GM19452 (cell line): Measurements from ENCODE around the gene SLC6A6.

ENCODE experiments used
- ATAC-seq: cut with Tn5 transposase; IDR thresholded peaks from one replicate; pipeline ENCODE4 v1.9.1; 2021; ENCODE audit not compliant: unreplicated experiment

Gene SLC6A6

DNA sequence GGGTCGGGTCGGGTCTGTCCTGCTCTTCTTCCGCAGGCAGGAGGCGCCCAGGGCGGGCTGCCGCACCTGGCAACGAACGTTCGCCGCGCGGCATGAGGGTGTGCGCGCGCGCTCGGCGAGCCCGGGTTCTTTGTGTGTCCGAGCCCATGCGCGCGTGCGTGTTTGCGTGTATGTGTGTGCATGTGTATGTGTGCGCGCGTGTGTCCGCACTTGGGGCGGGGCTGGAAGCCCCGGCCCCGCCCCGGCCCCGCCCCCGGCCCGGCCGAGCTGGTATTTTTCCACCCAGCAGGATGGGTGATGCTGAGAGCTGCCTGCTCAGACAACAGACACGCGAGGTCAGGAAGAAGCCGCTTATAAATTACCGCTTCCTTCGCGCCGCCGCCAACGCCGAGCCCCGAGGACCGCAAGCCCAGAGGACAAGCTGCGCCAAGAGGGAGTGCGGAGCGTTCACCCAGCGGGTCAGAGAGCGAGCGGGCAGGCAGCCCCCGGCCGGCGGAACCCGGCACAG, at the start of gene SLC6A6:
Gene SLC6A6 (plus strand): TSS at position 303 of the 508 bp plus-strand sequence. CDS start 41,029 bp downstream, outside the sequence.
- peak; percentile 70 for ATAC-seq

DNA sequence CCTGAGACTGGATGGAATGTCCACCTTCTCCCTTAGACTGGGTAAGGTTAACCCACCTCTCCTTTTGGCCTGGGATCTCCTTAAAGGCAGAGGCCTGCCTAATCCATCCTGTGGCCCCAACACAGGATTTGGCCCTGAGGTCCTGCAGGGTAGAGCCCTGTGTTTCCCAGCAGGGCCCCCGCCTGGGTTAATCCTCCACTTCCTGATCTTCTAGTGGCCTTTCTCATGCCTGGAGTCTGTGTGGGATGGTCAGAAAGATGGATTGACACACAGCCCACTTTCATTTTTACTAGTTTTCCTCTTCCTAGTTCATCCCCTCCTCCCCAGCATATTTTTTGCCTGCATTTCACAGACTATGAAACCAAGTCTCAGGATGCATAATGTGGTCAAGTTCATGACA, 48.9 kb upstream of the SLC6A6 start:
- ATAC-seq, result no peak

GRCh38 chr3:14357463-14357862, 44.9 kb upstream of the SLC6A6 start:
- ATAC-seq, result no peak

GRCh38 chr3:14358426-14359211, 43.8 kb upstream of the SLC6A6 start:
- no peak for ATAC-seq

DNA sequence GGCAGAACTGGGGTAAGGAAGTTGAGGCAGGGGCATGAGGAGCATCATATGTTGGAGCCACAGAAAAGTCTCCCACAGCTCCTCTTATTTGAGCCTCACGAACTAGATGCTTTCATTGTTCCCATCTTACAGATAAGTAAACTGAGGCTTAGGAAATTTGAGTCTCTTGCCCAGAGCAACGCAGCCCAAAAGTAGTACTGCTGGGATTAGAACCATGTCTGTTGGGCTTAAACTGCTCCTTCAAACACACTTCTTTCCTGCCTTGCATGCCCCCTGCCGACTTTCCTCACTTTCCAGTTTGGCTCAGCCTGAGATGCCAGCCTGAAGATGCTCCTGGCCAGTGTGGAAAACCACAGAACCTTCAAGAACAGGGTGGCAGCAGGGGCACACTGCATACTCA, 43.1 kb upstream of the SLC6A6 start:
- no peak for ATAC-seq

DNA sequence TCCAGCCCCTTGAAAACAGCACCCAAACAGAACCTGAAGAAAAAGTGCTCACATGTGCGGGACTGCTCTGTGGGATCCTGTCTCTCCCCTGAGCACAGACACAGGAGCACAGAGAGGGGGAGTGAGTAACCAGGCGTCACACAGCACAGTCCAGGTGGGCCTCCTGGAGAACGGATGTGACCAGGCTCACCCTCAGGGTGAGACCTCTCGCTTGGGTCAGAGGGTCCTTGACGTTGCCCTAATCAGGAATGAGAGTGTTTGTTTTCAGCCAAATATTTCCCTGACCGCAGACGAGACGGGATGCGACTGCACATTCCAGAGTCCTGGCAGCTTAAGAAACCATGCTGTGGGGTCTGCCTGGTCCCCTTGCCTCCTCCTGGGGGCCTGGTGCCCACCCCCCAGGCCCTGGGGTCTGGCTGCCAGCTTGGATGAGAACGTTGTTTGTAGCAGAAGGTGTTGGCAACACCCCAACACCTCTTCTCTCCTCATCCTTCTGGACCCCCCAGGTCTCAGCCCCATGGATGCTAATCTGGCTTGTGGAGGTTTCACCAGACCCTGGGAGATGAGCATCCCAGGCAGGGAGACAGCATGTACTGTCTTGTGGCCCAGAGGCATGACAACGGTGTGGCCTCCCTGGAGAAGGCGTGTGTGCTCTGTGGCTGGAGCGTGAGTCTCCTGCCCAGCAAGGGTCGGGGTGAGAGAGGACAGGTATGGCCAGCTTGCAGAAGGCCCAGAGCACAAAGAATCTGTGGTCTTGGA, 42.1 kb upstream of the SLC6A6 start:
- ATAC-seq, result no peak

DNA sequence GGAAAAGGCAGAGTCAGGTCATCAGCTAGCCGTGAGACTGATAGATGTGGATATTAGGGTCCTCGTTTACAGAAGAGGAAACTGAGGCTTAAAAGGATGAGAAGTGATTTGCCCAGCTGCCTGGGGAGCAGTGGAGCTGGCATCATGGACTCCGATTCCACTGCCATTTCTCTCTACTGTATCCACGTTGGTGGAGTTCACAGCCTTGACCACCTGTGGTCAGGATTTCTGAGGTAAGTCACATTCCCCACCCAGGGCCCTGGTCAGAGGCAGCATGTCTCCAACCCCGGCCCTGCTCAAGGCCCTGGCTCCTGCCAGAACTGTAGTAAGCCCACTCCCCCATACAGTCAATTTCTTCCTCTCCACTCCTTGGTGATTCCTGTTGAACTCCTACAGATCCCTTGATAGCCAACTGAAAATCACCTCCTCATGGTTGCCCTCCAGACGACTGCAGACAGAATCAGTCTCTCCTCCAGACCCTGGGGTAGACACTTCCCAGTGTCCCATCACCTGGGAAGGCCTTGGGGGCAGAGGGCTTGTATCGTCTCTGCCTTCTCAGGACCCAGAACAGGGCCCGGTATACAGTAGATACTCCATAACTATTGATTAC, 41.2 kb upstream of the SLC6A6 start:
- no peak for ATAC-seq

GRCh38 chr3:14362890-14363289, 39.5 kb upstream of the SLC6A6 start:
- no peak for ATAC-seq

- no peak for ATAC-seq
Observed at GRCh38 chr3:14363379-14363778, 39.0 kb upstream of the SLC6A6 start.

DNA sequence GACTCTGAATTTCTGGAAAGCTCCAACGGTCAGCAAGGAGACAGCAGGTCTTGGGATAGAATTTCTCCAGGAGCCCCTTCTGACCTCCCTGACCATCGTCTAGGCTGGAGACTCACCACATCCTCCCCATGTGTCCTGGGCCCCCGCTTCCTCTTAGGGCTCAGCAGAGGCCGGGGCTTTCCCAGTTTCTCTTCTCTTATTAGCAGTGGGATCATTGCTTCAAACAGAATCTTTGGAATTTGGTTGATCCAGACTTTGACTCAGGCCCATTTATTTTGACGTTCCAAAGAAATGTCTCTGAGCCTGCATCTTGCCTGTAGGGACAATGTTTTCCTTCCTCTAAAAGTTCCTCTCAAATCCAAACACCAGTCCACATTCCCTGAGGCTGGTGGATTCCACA, 38.4 kb upstream of the SLC6A6 start:
- ATAC-seq, result no peak

- ATAC-seq, result no peak
Observed at GRCh38 chr3:14364580-14365292, 37.7 kb upstream of the SLC6A6 start.

- ATAC-seq, result no peak
Observed at GRCh38 chr3:14366248-14366647, 36.2 kb upstream of the SLC6A6 start.

GRCh38 chr3:14366915-14367823, 35.2 kb upstream of the SLC6A6 start:
- ATAC-seq, result no peak

DNA sequence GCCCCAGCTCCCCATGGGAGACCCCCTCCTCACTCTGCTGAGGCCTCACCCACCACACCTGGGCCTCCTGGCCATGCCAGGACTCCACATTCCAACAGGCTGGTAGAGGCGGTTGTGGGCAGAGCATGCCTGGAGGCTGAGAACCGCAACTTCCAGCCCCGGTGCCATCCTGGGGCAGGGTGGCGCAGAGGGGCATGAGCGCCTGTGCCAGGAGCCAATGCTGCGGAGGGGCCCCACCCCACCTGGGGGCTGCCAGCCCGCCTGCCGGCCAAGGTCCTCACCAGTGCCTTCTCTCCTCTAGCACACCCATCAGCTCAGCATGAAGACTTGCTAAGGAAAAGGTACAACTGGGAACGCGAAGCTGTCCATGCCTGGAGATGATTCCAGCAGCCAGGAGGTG, 34.3 kb upstream of the SLC6A6 start:
- no peak for ATAC-seq

DNA sequence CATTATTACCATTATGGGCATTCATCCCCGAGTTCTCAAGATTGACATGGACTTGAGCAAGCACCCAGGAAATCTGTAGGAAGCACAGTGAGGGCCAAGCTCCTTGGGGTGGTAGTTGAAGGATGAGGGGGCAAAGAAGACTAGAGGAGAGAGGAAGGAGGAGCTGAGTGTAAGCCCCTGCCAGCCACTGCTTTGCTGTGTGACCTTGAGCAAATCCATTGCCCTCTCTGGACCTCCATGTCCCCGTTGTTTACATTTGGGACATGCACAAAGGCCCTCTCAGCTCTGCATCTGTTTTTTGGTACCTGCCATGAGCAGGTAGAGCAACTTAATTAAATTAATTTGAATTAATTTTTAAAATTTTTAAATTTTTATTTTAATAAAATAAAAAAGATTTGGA, 33.5 kb upstream of the SLC6A6 start:
- no peak for ATAC-seq

GRCh38 chr3:14369675-14370669, 32.4 kb upstream of the SLC6A6 start:
- ATAC-seq, result no peak

DNA sequence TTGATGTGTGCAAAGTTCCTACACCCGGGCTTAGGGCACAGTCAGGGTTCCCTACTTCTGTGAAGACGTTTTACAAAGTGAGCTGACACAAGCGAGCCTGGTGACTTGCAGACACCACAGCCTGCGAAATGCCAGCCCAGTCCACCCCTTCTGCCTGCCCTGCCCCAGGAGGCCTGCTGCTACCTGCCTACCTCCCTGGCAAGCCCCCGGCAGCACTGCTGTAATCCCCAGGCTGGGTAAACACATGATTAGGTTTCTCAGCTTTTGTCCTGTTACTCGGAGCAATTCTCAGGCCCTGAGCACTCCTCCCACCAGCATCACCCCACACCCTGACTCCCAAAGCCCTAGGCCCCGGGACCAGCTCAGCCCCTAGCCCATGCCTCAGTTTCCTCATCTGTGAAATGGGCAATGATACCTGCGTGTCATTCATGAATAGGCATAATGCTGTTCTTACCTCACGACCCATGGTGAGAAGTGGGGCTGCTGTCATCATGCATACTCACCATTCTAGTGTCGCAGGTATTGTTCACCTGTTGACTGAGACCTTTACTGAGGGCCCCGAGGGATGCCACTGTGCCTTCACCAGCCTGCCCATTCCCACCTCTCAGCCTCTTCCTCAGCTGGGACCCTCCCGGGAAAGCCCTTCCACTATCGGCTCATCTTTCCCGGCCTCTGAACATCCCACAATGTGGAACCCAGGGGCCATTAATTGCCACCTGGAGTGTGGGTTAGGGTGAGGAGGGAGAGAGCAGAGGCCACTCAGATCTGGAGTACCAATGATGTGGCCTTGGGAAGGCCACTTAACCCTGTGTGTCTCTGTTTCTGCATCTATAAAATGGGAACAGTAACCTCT, 31.5 kb upstream of the SLC6A6 start:
- no peak for ATAC-seq
